H9 (cell line): ENCODE data around the gene THSD7A. TPM values are rescaled to one million over a fixed set of nuclear protein-coding genes. Genes with fewer than 3 reads are reported as not detected.
A peak's percentile ranks its signal among the peaks of the same experiment; 100 is the strongest.

ENCODE experiments used
- DNase-seq: peaks from one replicate; pipeline ENCODE4 v3.0.0-alpha.2; 2017
- H2AFZ ChIP-seq: one replicate; pipeline ENCODE4 v1.6.1; 2013; ENCODE audit warnings: mild to moderate bottlenecking, low read length, control low read depth, moderate library complexity
- H2AK5ac ChIP-seq: 2 replicates; pipeline ENCODE4 v1.6.1; 2013; ENCODE audit warnings: low read length, control low read depth, mixed read lengths; ENCODE audit not compliant: insufficient read length
- H2BK120ac ChIP-seq: one replicate; pipeline ENCODE4 v1.6.1; 2013; ENCODE audit warnings: low read depth, mild to moderate bottlenecking, low read length, control low read depth, inconsistent platforms; ENCODE audit not compliant: poor library complexity, severe bottlenecking
- H2BK12ac ChIP-seq: 2 replicates; pipeline ENCODE4 v1.6.1; 2013; ENCODE audit warnings: low read length, control low read depth, mixed read lengths, low read depth; ENCODE audit not compliant: insufficient read length
- H2BK15ac ChIP-seq: 2 replicates; pipeline ENCODE4 v1.6.1; 2013; ENCODE audit warnings: low read depth, low read length, control low read depth
- H2BK20ac ChIP-seq: one replicate; pipeline ENCODE4 v1.6.1; 2013; ENCODE audit warnings: low read depth, mild to moderate bottlenecking, low read length, control low read depth, inconsistent platforms; ENCODE audit not compliant: poor library complexity, severe bottlenecking
- H2BK5ac ChIP-seq: 2 replicates; pipeline ENCODE4 v1.6.1; 2013; ENCODE audit warnings: low read length, control low read depth, mixed read lengths; ENCODE audit not compliant: insufficient read length
- H3K14ac ChIP-seq: 2 replicates; pipeline ENCODE4 v1.6.1; 2013; ENCODE audit warnings: low read length, control low read depth; ENCODE audit not compliant: insufficient read depth
- H3K18ac ChIP-seq: 2 replicates; pipeline ENCODE4 v1.6.1; 2013; ENCODE audit warnings: low read depth, mild to moderate bottlenecking, mixed read lengths, low read length, control low read depth; ENCODE audit not compliant: insufficient read length
- H3K23ac ChIP-seq: 2 replicates; pipeline ENCODE4 v1.6.1; 2013; ENCODE audit warnings: low read length, control low read depth, mixed read lengths, low read depth; ENCODE audit not compliant: insufficient read length
- H3K23me2 ChIP-seq: 2 replicates; pipeline ENCODE4 v1.6.1; 2013; ENCODE audit warnings: low read depth, mild to moderate bottlenecking, mixed read lengths, low read length, control low read depth; ENCODE audit not compliant: insufficient read length, poor library complexity, severe bottlenecking
- H3K27ac ChIP-seq: 2 replicates; pipeline ENCODE4 v1.5.1; 2013; ENCODE audit warnings: low read length, control low read depth, mixed read lengths, low read depth; ENCODE audit not compliant: insufficient read length
- H3K27me3 ChIP-seq: 2 replicates; pipeline ENCODE4 v1.6.1; 2013; ENCODE audit warnings: low read length, control low read depth, inconsistent platforms; ENCODE audit not compliant: insufficient read depth
- H3K4ac ChIP-seq: 2 replicates; pipeline ENCODE4 v1.6.1; 2013; ENCODE audit warnings: low read depth, mild to moderate bottlenecking, control low read depth, inconsistent platforms, low read length, moderate library complexity
- H3K4me1 ChIP-seq: 2 replicates; pipeline ENCODE4 v1.6.1; 2013; ENCODE audit warnings: low read length, control low read depth, inconsistent platforms; ENCODE audit not compliant: insufficient read depth
- H3K4me2 ChIP-seq: 2 replicates; pipeline ENCODE4 v1.6.1; 2013; ENCODE audit warnings: low read length, control low read depth, mixed read lengths; ENCODE audit not compliant: insufficient read length, insufficient read depth
- H3K56ac ChIP-seq: 2 replicates; pipeline ENCODE4 v1.6.1; 2013; ENCODE audit warnings: low read depth, mild to moderate bottlenecking, mixed read lengths, low read length, control low read depth; ENCODE audit not compliant: insufficient read length
- H3K79me1 ChIP-seq: 2 replicates; pipeline ENCODE4 v1.6.1; 2013; ENCODE audit warnings: low read depth, mild to moderate bottlenecking, moderate library complexity, low read length, control low read depth, inconsistent platforms; ENCODE audit not compliant: insufficient read depth, poor library complexity, severe bottlenecking
- H3K79me2 ChIP-seq: 2 replicates; pipeline ENCODE4 v1.6.1; 2013; ENCODE audit warnings: low read length, control low read depth, inconsistent platforms; ENCODE audit not compliant: insufficient read depth
- H3K9ac ChIP-seq: 2 replicates; pipeline ENCODE4 v1.6.1; 2013; ENCODE audit warnings: low read length, control low read depth, mixed read lengths; ENCODE audit not compliant: insufficient read length; ENCODE audit errors: extremely low read depth
- H3K9me3 ChIP-seq: one replicate; pipeline ENCODE4 v1.6.1; 2013; ENCODE audit warnings: low read depth, low read length, inconsistent platforms; ENCODE audit not compliant: control insufficient read depth
- H3T11ph ChIP-seq: one replicate; pipeline ENCODE4 v1.6.1; 2013; ENCODE audit warnings: mild to moderate bottlenecking, low read length, control low read depth, inconsistent platforms
- H4K20me1 ChIP-seq: one replicate; pipeline ENCODE4 v1.6.1; 2013; ENCODE audit not compliant: control insufficient read depth, insufficient read length, insufficient read depth
- H4K5ac ChIP-seq: 2 replicates; pipeline ENCODE4 v1.6.1; 2013; ENCODE audit warnings: low read depth, mild to moderate bottlenecking, mixed read lengths, low read length, control low read depth; ENCODE audit not compliant: insufficient read length
- H4K8ac ChIP-seq: replicated peaks from 2 replicates; pipeline ENCODE4 v1.6.1; 2013; ENCODE audit warnings: low read length, control low read depth, mixed read lengths, low read depth; ENCODE audit not compliant: insufficient read length
- H4K91ac ChIP-seq: 2 replicates; pipeline ENCODE4 v1.6.1; 2013; ENCODE audit warnings: low read depth, mild to moderate bottlenecking, moderate library complexity, mixed read lengths, low read length, control low read depth; ENCODE audit not compliant: insufficient read length
- H3K27ac Mint-ChIP-seq, 3 experiments: 2 replicates in 2 of 3; 3 replicates in 1 of 3; pipeline ENCODE4 v1.8.0; 2020 to 2021; ENCODE audit warnings: mixed read lengths in 3 of 3, mild to moderate bottlenecking in 1 of 3, moderate library complexity in 1 of 3
- H3K27me3 Mint-ChIP-seq: 2 replicates; pipeline ENCODE4 v1.8.0; 2021; ENCODE audit warnings: low read depth, mild to moderate bottlenecking, moderate library complexity, mixed read lengths
- H3K36me3 Mint-ChIP-seq, 3 experiments: 2 replicates in 2 of 3; 3 replicates in 1 of 3; pipeline ENCODE4 v1.8.0; 2020 to 2021; ENCODE audit warnings: low read depth in 3 of 3, mixed read lengths in 3 of 3; ENCODE audit not compliant: insufficient read depth in 1 of 3
- H3K4me1 Mint-ChIP-seq, 2 experiments: 2 replicates each; pipeline ENCODE4 v1.8.0; 2020; ENCODE audit warnings: mixed read lengths in 2 of 2
- H3K4me3 Mint-ChIP-seq, 2 experiments: 2 replicates in 1 of 2; 3 replicates in 1 of 2; pipeline ENCODE4 v1.8.0; 2020 to 2021; ENCODE audit warnings: mild to moderate bottlenecking in 2 of 2, mixed read lengths in 2 of 2, moderate library complexity in 1 of 2
- H3K9me3 Mint-ChIP-seq, 2 experiments: 2 replicates in 1 of 2; 3 replicates in 1 of 2; pipeline ENCODE4 v1.8.0; 2020; ENCODE audit warnings: mild to moderate bottlenecking in 2 of 2, mixed read lengths in 2 of 2, moderate library complexity in 1 of 2
- WGBS: extraction: QIAGEN DNeasy Blood & Tissue Kit; methylation state at CpG from one replicate; pipeline ENCODE4 v1.1.7; 2013; ENCODE audit warnings: missing lambda C conversion rate, low lambda C conversion rate, mixed read lengths; ENCODE audit not compliant: insufficient read length; ENCODE audit errors: extremely low coverage; 5-methylcytosine and 5-hydroxymethylcytosine counted together
- total RNA-seq: library from RNA; stranded (reverse); gene quantifications from 2 replicates; pipeline ENCODE4 v1.2.1, GENCODE V29; 2021
- TF ChIP-seq, protein P1 (sequence below): fragments of 200-600 bp; sonication (generic); conservative IDR thresholded peaks from 3 replicates; pipeline ENCODE4 v1.8.0; 2021; ENCODE audit warnings: antibody characterized with exemption, mild to moderate bottlenecking

The THSD7A gene
- total RNA-seq, 1 experiment from 2014 or later, result 0.42 TPM

DNA sequence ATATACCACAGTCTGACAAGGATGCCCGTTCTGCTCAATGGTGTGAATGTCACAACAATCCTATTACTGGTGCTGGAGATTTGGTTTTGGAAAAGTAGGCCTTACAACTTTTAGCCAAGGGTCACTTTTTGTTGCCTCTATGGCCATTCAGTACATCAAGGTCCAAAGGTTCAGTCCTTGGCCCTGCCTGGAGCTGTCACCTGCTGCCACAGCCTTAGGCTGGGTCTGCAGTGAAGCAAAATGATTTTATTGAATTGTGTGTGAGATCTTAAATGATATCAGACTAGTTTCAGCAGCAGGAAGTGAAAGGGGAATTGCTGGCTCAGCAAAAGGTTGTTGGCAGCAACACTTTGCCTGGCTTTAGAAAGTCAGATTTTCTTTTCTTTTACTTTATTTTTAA, 427.6 kb downstream of the THSD7A start:
- DNase-seq, result no peak
- Mint-ChIP-seq H3K9me3 (no peaks in the 10 kb centered on the region; a peak in 1 of 5 replicates), H3K27ac (peak overlapping the region in 2 of 3 experiments; percentile 44 to 69; a peak in 1 of 7 replicates), H3K27me3 (no peaks in the 10 kb centered on the region), H3K36me3 (no peaks in the 10 kb centered on the region), H3K4me3 (no peak overlapping the region), H3K4me1 (no peaks in the 10 kb centered on the region)
- Histone ChIP-seq H2BK20ac (no peak overlapping the region), H3K27me3 (no peaks in the 10 kb centered on the region), H3K23me2 (no peaks in the 10 kb centered on the region), H3K4me2 (no peak overlapping the region), H3K79me1 (no peaks in the 10 kb centered on the region), H3K79me2 (no peaks in the 10 kb centered on the region), H2BK15ac (no peak overlapping the region), H2AK5ac (no peak overlapping the region), H2BK12ac (no peak overlapping the region), H3T11ph (no peak overlapping the region), H4K5ac (no peak overlapping the region), H3K18ac (no peak overlapping the region), H3K4me1 (no peaks in the 10 kb centered on the region), H3K23ac (no peak overlapping the region), H4K20me1 (no peaks in the 10 kb centered on the region), H3K27ac (no peak overlapping the region), H4K8ac (no peak overlapping the region), H3K56ac (no peak overlapping the region), H2BK5ac (no peak overlapping the region), H4K91ac (no peak overlapping the region), H2AFZ (no peak overlapping the region), H2BK120ac (no peak overlapping the region), H3K9ac (no peak overlapping the region), H3K9me3 (no peaks in the 10 kb centered on the region), H3K14ac (no peak overlapping the region), H3K4ac (no peak overlapping the region)
- WGBS, result no CpG with 5 or more reads among the region's 1 CpG
- TF ChIP-seq, protein P1, sequence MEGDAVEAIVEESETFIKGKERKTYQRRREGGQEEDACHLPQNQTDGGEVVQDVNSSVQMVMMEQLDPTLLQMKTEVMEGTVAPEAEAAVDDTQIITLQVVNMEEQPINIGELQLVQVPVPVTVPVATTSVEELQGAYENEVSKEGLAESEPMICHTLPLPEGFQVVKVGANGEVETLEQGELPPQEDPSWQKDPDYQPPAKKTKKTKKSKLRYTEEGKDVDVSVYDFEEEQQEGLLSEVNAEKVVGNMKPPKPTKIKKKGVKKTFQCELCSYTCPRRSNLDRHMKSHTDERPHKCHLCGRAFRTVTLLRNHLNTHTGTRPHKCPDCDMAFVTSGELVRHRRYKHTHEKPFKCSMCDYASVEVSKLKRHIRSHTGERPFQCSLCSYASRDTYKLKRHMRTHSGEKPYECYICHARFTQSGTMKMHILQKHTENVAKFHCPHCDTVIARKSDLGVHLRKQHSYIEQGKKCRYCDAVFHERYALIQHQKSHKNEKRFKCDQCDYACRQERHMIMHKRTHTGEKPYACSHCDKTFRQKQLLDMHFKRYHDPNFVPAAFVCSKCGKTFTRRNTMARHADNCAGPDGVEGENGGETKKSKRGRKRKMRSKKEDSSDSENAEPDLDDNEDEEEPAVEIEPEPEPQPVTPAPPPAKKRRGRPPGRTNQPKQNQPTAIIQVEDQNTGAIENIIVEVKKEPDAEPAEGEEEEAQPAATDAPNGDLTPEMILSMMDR, result no peak
